GM21526 (cell line): ENCODE measurements around the gene DOCK2.
"Not testable (repeated sequence)": the region's sequence is repeated elsewhere in the genome, so short reads cannot be mapped to it uniquely, and the experiment has no call there.

ENCODE experiments used
- ATAC-seq: cut with Tn5 transposase; IDR thresholded peaks from one replicate; pipeline ENCODE4 v1.9.1; 2021; ENCODE audit warnings: moderate library complexity; ENCODE audit not compliant: unreplicated experiment, low FRiP score

The DOCK2 gene

DNA sequence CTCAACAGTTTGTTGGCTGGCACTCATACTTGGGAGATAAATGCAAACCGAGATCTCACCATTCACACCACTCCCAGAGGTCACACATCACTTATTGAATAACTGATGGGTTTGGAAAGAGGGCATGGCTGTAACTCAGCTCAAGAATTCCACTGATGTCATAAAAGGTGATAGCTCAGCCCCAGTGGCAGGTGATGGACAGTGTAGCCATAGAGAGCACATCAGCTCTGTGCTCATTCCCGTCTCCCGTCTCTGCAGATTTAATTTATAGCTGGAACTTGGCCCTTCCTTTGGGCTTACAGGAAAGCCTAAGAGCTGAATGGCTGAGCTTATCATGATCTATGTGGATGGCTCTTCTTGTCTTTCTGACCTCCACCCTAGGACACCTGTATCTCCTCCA, 283.4 kb downstream of the DOCK2 start:
- ATAC-seq = no peak

DNA sequence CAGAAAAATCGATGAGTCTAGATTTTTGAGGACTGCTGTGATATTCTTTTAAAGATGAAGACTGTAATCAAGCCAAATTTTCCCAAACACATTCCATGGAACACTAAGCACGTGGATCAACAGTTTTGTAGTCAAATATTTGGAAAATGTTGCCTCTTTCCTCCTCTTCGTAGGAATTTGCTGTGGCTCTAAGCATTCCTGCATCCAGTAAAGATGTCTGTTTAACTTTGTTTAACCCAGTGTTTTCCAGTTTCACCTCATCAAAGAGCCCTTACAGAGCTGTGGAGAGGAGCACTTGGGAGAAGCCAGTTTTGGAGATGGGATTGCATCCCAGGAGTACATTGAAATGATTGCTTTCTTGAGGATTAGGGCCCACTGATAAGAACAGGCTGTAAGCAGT, 284.3 kb downstream of the DOCK2 start:
- no peak for ATAC-seq

- ATAC-seq = no peak
Observed at GRCh38 chr5:169921949-169922348, 284.9 kb downstream of the DOCK2 start.

GRCh38 chr5:169922474-169922873, 285.4 kb downstream of the DOCK2 start:
- ATAC-seq = no peak

GRCh38 chr5:169923988-169924387, 286.9 kb downstream of the DOCK2 start:
- no peak for ATAC-seq

DNA sequence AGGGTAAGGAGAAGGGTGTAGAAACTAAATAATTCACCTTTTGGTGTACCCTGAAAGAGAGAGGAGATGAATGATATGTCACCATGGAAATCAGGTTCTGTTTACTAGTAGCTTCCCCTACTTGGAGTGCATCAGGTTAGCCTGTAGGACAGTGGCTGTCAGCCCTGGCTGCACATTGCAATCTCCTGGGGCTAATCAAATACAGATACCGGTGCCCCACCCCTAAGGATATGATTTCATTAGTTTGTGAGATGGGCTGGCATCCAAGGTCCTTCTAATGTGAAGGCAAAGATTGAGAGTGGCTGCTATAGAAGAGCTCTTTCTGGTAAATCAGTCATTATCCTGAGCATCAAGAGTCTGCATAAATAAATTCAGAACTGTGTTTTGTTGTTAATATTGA, 296.1 kb downstream of the DOCK2 start:
- no peak for ATAC-seq

- ATAC-seq = no peak
Observed at GRCh38 chr5:169933616-169934015, 296.5 kb downstream of the DOCK2 start.

GRCh38 chr5:169934990-169935389, 297.9 kb downstream of the DOCK2 start:
- ATAC-seq = no peak

DNA sequence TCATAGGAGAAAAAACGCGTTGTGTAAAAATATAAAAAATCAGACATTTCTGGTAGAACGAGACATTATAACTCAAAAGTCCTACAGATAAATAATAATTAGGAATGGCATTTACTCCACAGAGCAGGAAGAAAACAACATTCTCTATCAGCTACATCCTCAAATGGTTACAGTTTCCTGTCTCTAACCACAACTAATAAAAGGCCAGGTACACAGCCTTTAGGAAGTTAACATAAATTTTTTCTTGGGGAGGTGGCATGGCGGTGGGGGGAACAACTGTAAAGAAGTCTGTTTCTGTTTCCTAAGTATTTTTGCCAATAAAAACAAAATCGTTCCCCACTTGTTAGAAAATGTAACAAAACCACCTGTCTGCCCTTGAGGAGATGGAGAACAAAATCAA, 298.7 kb downstream of the DOCK2 start:
- ATAC-seq = no peak

DNA sequence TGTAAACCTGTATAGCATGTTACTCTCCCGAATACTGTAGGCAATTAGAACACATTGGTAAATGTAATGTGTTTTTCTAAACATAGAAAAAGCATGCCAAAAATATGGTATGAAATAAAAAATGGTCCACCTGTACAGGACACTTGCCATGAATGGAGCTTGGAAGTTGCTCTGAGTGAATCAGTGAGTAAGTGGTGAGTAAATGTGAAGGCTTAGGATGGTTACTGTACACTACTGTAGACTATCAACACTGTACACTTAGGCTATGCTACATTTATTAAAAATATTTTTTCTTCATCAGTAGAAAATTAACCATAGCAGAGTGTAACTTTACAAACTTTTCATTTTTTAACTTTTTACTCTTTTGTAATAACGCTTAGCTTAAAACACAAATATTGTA, 301.4 kb downstream of the DOCK2 start:
- ATAC-seq = no peak

- ATAC-seq = no peak
Observed at GRCh38 chr5:169939731-169940130, 302.7 kb downstream of the DOCK2 start.

GRCh38 chr5:169941542-169941941, 304.5 kb downstream of the DOCK2 start:
- ATAC-seq = no peak

DNA sequence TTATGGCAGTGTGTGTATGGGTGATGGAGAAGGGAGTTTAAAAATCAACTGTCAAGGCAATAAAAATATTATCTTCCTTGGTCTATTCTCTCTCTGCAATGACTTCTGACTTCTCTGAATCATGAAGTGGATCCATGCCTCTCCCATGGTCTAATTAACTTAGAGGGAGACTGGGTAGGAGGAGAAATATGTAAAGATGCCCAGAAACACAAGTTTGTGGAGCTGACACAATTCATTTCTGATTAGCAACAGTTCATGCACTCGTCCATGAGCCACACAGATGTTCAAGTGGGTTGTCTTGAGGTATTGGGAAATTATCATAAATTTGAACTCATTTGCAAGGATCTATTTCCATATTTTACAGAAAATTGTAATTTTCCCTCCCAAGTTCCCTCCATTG, 305.1 kb downstream of the DOCK2 start:
- ATAC-seq = no peak

DNA sequence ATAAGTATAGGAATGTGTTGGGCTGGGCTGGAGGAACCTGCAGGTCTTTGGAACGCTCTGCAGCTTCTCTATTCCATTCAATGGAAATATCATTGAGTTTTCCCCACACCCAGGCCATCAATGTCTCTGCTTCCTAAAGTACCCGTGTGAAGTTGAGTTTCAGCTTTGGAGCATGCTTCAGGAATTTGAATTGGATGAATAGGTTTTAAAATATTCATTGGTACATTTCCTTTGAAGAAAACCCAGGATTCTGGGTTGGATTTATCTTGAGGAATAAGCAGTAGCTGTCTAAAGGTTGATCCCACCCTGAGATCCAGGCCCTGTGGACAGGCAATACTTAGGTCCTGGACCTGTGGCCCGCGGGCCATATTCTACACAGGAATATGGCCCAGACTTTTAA, 306.0 kb downstream of the DOCK2 start:
- ATAC-seq = no peak

- ATAC-seq = no peak
Observed at GRCh38 chr5:169944115-169944514, 307.0 kb downstream of the DOCK2 start.

GRCh38 chr5:169944922-169945680, 308.0 kb downstream of the DOCK2 start:
- no peak for ATAC-seq

GRCh38 chr5:169945831-169946261, 308.8 kb downstream of the DOCK2 start:
- ATAC-seq = no peak

GRCh38 chr5:169946743-169947295, 309.7 kb downstream of the DOCK2 start:
- no peak for ATAC-seq

DNA sequence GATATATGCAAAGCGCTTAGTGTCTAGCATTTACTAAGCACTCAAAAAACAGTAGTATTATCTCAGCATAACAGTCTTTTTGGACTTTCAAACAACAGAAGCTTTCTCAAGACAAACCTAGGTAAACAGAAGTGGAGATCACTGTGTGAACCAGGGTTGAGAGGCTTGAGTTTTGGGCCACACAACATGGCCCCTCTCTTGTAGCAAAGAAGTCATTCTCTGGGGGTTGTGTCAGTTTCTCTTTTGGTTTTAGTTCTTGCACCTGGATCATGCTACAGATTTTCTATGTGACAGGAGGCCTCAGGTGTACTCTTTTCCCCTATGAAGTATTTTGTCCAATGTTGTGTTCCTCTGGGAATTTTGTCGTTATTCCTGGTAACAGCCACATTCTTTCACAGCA, 313.3 kb downstream of the DOCK2 start:
- ATAC-seq = peak; percentile 50

GRCh38 chr5:169953196-169953595, 316.1 kb downstream of the DOCK2 start:
- ATAC-seq = not testable (repeated sequence)

GRCh38 chr5:169954786-169955185, 317.7 kb downstream of the DOCK2 start:
- no peak for ATAC-seq

- no peak for ATAC-seq
Observed at GRCh38 chr5:169956126-169956525, 319.1 kb downstream of the DOCK2 start.
